SK-N-SH (cell line): ENCODE results near the gene IGSF1. TPM values are rescaled to one million over a fixed set of nuclear protein-coding genes. Genes with fewer than 3 reads are reported as not detected.

Source experiments
- CTCF ChIA-PET: fragments of 300-600, 350-600 bp; formaldehyde crosslinking; extraction: SDS; loops from one replicate; lab custom pipeline; 2021; lab: Yijun Ruan, JAX
- POLR2A ChIA-PET: fragments of 350-600 bp; sonication (Branson Sonifier 250); formaldehyde crosslinking; extraction: SDS; loops from one replicate; lab custom pipeline; 2020; ENCODE audit warnings: antibody characterized with exemption, inconsistent platforms; lab: Yijun Ruan, JAX
- DNase-seq: peaks from one replicate; pipeline ENCODE4 v3.0.0; 2012
- H2AFZ ChIP-seq: fragments of 200-600 bp; sonication (generic); 2 replicates; pipeline ENCODE4 v1.8.1; 2016; ENCODE audit warnings: antibody characterized with exemption, mild to moderate bottlenecking, low read depth
- H3F3A ChIP-seq: fragments of 200-600 bp; sonication (generic); replicated peaks from 2 replicates; pipeline ENCODE3; 2016; ENCODE audit warnings: antibody characterized with exemption, mild to moderate bottlenecking; ENCODE audit not compliant: insufficient read depth
- H3K27ac ChIP-seq, 2 experiments: fragments of 200-500 bp in 1 of 2; fragments of 200-600 bp in 1 of 2; sonication (Bioruptor generic) in 1 of 2; sonication (generic), shearing (Covaris generic) in 1 of 2; 2 replicates each; pipeline versions ENCODE4 v1.5.1 to v1.6.1; 2014 to 2016; ENCODE audit warnings: low read depth in 2 of 2, inconsistent platforms in 1 of 2, low read length in 1 of 2, mild to moderate bottlenecking in 1 of 2, mixed read lengths in 1 of 2
- H3K27me3 ChIP-seq: fragments of 200-600 bp; sonication (generic), shearing (Covaris generic); 2 replicates; pipeline ENCODE4 v1.6.1; 2016; ENCODE audit warnings: mixed run types; ENCODE audit not compliant: insufficient read depth
- H3K36me3 ChIP-seq, 2 experiments: fragments of 200-500 bp in 1 of 2; fragments of 200-600 bp in 1 of 2; sonication (Bioruptor generic) in 1 of 2; sonication (generic) in 1 of 2; replicated peaks in 1 of 2; 2 replicates each; pipeline versions ENCODE3 to v1.5.1; 2014 to 2016; ENCODE audit warnings: low read length in 1 of 2, mild to moderate bottlenecking in 1 of 2; ENCODE audit not compliant: insufficient read depth in 2 of 2, control insufficient read depth in 1 of 2
- H3K4me1 ChIP-seq, 2 experiments: fragments of 200-500 bp in 1 of 2; fragments of 200-600 bp in 1 of 2; sonication (Bioruptor generic) in 1 of 2; sonication (generic), shearing (Covaris generic) in 1 of 2; 2 replicates each; pipeline versions ENCODE4 v1.5.1 to v1.6.1; 2014 to 2016; ENCODE audit warnings: low read depth in 1 of 2, low read length in 1 of 2, mixed run types in 1 of 2; ENCODE audit not compliant: insufficient read depth in 2 of 2, control insufficient read depth in 1 of 2
- H3K4me2 ChIP-seq: fragments of 200-600 bp; sonication (generic), shearing (Covaris generic); 2 replicates; pipeline ENCODE4 v1.6.1; 2017; ENCODE audit warnings: mixed run types
- H3K4me3 ChIP-seq, 2 experiments: fragments of 200-500 bp in 1 of 2; fragments of 200-600 bp in 1 of 2; sonication (Bioruptor generic) in 1 of 2; sonication (generic), shearing (Covaris generic) in 1 of 2; 2 replicates each; pipeline versions ENCODE4 v1.5.1 to v1.8.1; 2014 to 2016; ENCODE audit warnings: low read depth in 2 of 2, inconsistent platforms in 1 of 2, low read length in 1 of 2, mild to moderate bottlenecking in 1 of 2, mixed read lengths in 1 of 2, moderate library complexity in 1 of 2
- H3K79me2 ChIP-seq: fragments of 200-600 bp; sonication (generic); 2 replicates; pipeline ENCODE4 v1.8.1; 2017; ENCODE audit warnings: mild to moderate bottlenecking; ENCODE audit not compliant: insufficient read depth
- H3K9ac ChIP-seq: fragments of 200-600 bp; sonication (generic); 2 replicates; pipeline ENCODE4 v1.6.1; 2017; ENCODE audit warnings: mixed run types
- H3K9me2 ChIP-seq: fragments of 200-600 bp; sonication (generic); 2 replicates; pipeline ENCODE4 v1.6.1; 2017; ENCODE audit warnings: mixed run types
- H3K9me3 ChIP-seq: fragments of 200-600 bp; sonication (generic); 2 replicates; pipeline ENCODE4 v1.6.1; 2017; ENCODE audit warnings: mixed run types, mild to moderate bottlenecking, moderate library complexity
- H4K20me1 ChIP-seq: fragments of 200-600 bp; sonication (generic); 2 replicates; pipeline ENCODE4 v1.6.1; 2017; ENCODE audit warnings: mild to moderate bottlenecking, mixed run types; ENCODE audit not compliant: insufficient read depth
- CHD2 ChIP-seq: fragments of 150-350 bp; IDR thresholded peaks from 2 replicates; pipeline ENCODE4 v1.6.1; 2018; ENCODE audit warnings: low read length; ENCODE audit not compliant: partially characterized antibody
- EZH2phosphoT487 ChIP-seq: fragments of 200-600 bp; sonication (generic); IDR thresholded peaks from 2 replicates; pipeline ENCODE4 v1.6.1; 2017; ENCODE audit warnings: low read depth, mixed run types, mild to moderate bottlenecking, antibody characterized with exemption, moderate library complexity, borderline replicate concordance
- FOXJ3 ChIP-seq: sonication (generic); formaldehyde crosslinking; IDR thresholded peaks from 2 replicates; pipeline ENCODE4 v1.5.1; 2020; ENCODE audit warnings: mild to moderate bottlenecking, missing genetic modification reagents
- NRF1 ChIP-seq: IDR thresholded peaks from 2 replicates; pipeline ENCODE4 v1.6.1; 2012; ENCODE audit warnings: low read depth, mild to moderate bottlenecking, low read length
- RCOR1 ChIP-seq: fragments of 150-350 bp; IDR thresholded peaks from 2 replicates; pipeline ENCODE4 v1.6.1; 2017; ENCODE audit warnings: antibody characterized with exemption, low read length
- TEAD4 ChIP-seq: IDR thresholded peaks from 2 replicates; pipeline ENCODE4 v1.4.0; 2012; ENCODE audit warnings: mild to moderate bottlenecking, borderline replicate concordance; ENCODE audit not compliant: insufficient read depth
- WGBS: methylation state at CpG from one replicate; pipeline ENCODE4 v1.1.6; 2017; ENCODE audit warnings: low lambda C conversion rate; 5-methylcytosine and 5-hydroxymethylcytosine counted together
- polyA plus RNA-seq, 3 experiments: library from polyadenylated mRNA; depleted of rRNA; stranded (reverse); fragments of >200 nt; gene quantifications; 2 replicates each; pipeline ENCODE4 v1.2.3, GENCODE V29; 2012
- TF ChIP-seq, protein P1 (sequence below): IDR thresholded peaks from 2 replicates; pipeline ENCODE4; 2012
- TF ChIP-seq, protein P2 (sequence below): fragments of 200-600 bp; sonication (generic); IDR thresholded peaks from 2 replicates; pipeline ENCODE4 v1.6.1; 2017; ENCODE audit warnings: antibody characterized with exemption, mild to moderate bottlenecking, moderate library complexity
- TF ChIP-seq, protein P3 (sequence below): IDR thresholded peaks from 2 replicates; pipeline ENCODE4 v1.6.1; 2012; ENCODE audit warnings: mild to moderate bottlenecking, low read depth, low read length, moderate library complexity

The IGSF1 gene
- polyA plus RNA-seq, 1 of the 3 experiments (the other 2 are of a cell fraction): 0.92 TPM

DNA sequence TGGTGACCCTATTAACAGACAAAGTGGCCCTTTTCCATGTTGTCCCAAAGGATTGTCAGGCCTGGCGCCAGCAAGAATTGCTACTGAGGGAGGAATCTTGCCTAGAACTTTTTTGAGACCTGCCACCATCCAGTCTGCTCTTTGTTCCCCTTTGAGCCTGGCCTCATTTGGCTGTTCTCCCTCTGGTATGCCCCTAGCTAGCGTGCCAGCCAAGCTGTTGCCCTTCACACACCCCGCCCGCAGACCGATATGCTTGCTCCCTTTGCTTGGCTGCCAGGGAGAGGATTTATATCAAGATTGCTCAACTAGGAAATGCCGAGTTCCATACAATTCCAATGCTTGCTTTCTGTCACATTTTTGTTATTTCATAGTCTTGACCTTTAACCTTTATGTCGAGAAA is 24.4 kb downstream of the IGSF1 start:
- H3F3A ChIP-seq: no peaks in the 10 kb centered on the region
- WGBS: 51% methylated on average over 7 of the region's 7 CpGs
- H3K79me2 ChIP-seq: no peaks in the 10 kb centered on the region
- H2AFZ ChIP-seq: no peak overlapping the region
- H3K4me3 ChIP-seq: no peak overlapping the region
- no peak overlapping the region for H3K4me2 ChIP-seq
- H4K20me1 ChIP-seq: no peaks in the 10 kb centered on the region
- no peak overlapping the region for H3K27ac ChIP-seq
- no peaks in the 10 kb centered on the region for H3K9me3 ChIP-seq
- H3K36me3 ChIP-seq: no peaks in the 10 kb centered on the region
- no peaks in the 10 kb centered on the region for H3K9me2 ChIP-seq
- DNase-seq: no peak
- POLR2A ChIA-PET: no interaction called here
- TF ChIP-seq, protein P1, sequence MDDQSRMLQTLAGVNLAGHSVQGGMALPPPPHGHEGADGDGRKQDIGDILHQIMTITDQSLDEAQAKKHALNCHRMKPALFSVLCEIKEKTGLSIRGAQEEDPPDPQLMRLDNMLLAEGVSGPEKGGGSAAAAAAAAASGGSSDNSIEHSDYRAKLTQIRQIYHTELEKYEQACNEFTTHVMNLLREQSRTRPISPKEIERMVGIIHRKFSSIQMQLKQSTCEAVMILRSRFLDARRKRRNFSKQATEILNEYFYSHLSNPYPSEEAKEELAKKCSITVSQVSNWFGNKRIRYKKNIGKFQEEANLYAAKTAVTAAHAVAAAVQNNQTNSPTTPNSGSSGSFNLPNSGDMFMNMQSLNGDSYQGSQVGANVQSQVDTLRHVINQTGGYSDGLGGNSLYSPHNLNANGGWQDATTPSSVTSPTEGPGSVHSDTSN: no peak
- no peak for TF ChIP-seq TEAD4
- no peak for TF ChIP-seq NRF1
- no peak for TF ChIP-seq CHD2
- TF ChIP-seq EZH2phosphoT487: no peak
- no peak for TF ChIP-seq RCOR1
- no peak for TF ChIP-seq FOXJ3 (CRISPR knock-in tag)
- TF ChIP-seq, all 33 proteins: peak for 0
- H3K27me3 ChIP-seq: peaks cover 4% of the 10 kb centered on the region; the same call in 1 of the 2 replicates
- no peak overlapping the region for H3K9ac ChIP-seq
- H3K4me1 ChIP-seq: no peaks in the 10 kb centered on the region
- CTCF ChIA-PET: no interaction called here

DNA sequence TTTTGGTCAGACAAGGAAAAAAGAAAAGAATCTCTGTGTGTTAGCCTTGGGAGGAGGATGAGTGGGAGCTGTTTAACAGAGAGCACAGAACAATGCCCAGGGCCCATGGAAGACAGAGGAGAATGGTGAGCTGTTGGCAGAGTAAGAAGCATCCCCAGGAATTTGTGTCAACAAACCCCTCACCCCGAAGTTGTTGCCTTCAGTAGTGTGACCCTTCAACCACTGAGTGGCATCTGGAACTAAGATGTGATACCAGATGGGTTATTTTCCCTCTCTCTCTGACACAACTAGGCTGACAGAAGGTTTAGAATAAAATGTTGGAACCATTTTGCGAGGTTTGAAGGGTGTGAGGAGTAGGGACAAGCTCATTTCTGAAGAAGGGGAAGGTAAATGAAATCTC is 25.1 kb downstream of the IGSF1 start:
- DNase-seq: no peak
- no peak overlapping the region for H3K27ac ChIP-seq
- peaks cover 4% of the 10 kb centered on the region; the same call in 1 of the 2 replicates for H3K27me3 ChIP-seq
- CTCF ChIA-PET: no interaction called here
- H3K4me1 ChIP-seq: no peaks in the 10 kb centered on the region
- TF ChIP-seq, protein P2, sequence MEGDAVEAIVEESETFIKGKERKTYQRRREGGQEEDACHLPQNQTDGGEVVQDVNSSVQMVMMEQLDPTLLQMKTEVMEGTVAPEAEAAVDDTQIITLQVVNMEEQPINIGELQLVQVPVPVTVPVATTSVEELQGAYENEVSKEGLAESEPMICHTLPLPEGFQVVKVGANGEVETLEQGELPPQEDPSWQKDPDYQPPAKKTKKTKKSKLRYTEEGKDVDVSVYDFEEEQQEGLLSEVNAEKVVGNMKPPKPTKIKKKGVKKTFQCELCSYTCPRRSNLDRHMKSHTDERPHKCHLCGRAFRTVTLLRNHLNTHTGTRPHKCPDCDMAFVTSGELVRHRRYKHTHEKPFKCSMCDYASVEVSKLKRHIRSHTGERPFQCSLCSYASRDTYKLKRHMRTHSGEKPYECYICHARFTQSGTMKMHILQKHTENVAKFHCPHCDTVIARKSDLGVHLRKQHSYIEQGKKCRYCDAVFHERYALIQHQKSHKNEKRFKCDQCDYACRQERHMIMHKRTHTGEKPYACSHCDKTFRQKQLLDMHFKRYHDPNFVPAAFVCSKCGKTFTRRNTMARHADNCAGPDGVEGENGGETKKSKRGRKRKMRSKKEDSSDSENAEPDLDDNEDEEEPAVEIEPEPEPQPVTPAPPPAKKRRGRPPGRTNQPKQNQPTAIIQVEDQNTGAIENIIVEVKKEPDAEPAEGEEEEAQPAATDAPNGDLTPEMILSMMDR: 0 out of 2 replicates have a peak, but pooled peaks have one; percentile 9
- TF ChIP-seq, protein P3, sequence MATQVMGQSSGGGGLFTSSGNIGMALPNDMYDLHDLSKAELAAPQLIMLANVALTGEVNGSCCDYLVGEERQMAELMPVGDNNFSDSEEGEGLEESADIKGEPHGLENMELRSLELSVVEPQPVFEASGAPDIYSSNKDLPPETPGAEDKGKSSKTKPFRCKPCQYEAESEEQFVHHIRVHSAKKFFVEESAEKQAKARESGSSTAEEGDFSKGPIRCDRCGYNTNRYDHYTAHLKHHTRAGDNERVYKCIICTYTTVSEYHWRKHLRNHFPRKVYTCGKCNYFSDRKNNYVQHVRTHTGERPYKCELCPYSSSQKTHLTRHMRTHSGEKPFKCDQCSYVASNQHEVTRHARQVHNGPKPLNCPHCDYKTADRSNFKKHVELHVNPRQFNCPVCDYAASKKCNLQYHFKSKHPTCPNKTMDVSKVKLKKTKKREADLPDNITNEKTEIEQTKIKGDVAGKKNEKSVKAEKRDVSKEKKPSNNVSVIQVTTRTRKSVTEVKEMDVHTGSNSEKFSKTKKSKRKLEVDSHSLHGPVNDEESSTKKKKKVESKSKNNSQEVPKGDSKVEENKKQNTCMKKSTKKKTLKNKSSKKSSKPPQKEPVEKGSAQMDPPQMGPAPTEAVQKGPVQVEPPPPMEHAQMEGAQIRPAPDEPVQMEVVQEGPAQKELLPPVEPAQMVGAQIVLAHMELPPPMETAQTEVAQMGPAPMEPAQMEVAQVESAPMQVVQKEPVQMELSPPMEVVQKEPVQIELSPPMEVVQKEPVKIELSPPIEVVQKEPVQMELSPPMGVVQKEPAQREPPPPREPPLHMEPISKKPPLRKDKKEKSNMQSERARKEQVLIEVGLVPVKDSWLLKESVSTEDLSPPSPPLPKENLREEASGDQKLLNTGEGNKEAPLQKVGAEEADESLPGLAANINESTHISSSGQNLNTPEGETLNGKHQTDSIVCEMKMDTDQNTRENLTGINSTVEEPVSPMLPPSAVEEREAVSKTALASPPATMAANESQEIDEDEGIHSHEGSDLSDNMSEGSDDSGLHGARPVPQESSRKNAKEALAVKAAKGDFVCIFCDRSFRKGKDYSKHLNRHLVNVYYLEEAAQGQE: no peak
- 23% methylated on average over 2 of the region's 2 CpGs for WGBS
- no peaks in the 10 kb centered on the region for H3K9me2 ChIP-seq
- H4K20me1 ChIP-seq: no peaks in the 10 kb centered on the region
- no peaks in the 10 kb centered on the region for H3K36me3 ChIP-seq
- no peaks in the 10 kb centered on the region for H3F3A ChIP-seq
- POLR2A ChIA-PET: no interaction called here
- no peak overlapping the region for H3K9ac ChIP-seq
- H3K4me3 ChIP-seq: no peak overlapping the region
- no peaks in the 10 kb centered on the region for H3K79me2 ChIP-seq
- H2AFZ ChIP-seq: no peak overlapping the region
- H3K9me3 ChIP-seq: no peaks in the 10 kb centered on the region
- no peak overlapping the region for H3K4me2 ChIP-seq
